ENCODE measurements around the gene EIF1AD. TPM values are rescaled to one million over a fixed set of nuclear protein-coding genes. Genes with fewer than 3 reads are reported as not detected.

EIF1AD gene
- total RNA-seq, 1 experiment from 2014 or later: 64.6 TPM

GRCh38 chr11:65977621-65978390 lies 24.2 kb downstream of the EIF1AD start:
- Histone ChIP-seq H3K27ac (ENCODE audit: low read length) (no peak overlapping the region), H3K27me3 (ENCODE audit: control insufficient read depth, insufficient read depth, low read length) (no peaks in the 10 kb centered on the region), H3K9me3 (ENCODE audit: control insufficient read depth, insufficient read depth, low read depth, low read length) (no peaks in the 10 kb centered on the region), H3K36me3 (ENCODE audit: control insufficient read depth, insufficient read depth, low read length) (peaks cover 5% of the 10 kb centered on the region), H3K4me1 (ENCODE audit: control insufficient read depth, insufficient read depth, low read length) (no peaks in the 10 kb centered on the region), H3K4me3 (ENCODE audit: low read depth in 2 of 2, low read length in 2 of 2) (no peak overlapping the region)
- BruUV-seq (replicated peaks): no TSS peak
- ChIA-PET POLR2A (interaction anchor here (0.8 kb wide), 1 partner anchor 77 kb away, joined by 4 read pairs; the partner anchor contains the start of gene FOSL1), CTCF (no interaction called here)
- DNase-seq (ENCODE audit: low read depth, low spot score) (no peak), ATAC-seq (peak; percentile 20; the same call in 1 of the 2 replicates)
- in situ Hi-C loops (cut with HindIII; ENCODE audit: low pct_unique_long_range_greater_than_20kb, low sequenced_read_pairs): no loop called here
- TF ChIP-seq, protein P1, sequence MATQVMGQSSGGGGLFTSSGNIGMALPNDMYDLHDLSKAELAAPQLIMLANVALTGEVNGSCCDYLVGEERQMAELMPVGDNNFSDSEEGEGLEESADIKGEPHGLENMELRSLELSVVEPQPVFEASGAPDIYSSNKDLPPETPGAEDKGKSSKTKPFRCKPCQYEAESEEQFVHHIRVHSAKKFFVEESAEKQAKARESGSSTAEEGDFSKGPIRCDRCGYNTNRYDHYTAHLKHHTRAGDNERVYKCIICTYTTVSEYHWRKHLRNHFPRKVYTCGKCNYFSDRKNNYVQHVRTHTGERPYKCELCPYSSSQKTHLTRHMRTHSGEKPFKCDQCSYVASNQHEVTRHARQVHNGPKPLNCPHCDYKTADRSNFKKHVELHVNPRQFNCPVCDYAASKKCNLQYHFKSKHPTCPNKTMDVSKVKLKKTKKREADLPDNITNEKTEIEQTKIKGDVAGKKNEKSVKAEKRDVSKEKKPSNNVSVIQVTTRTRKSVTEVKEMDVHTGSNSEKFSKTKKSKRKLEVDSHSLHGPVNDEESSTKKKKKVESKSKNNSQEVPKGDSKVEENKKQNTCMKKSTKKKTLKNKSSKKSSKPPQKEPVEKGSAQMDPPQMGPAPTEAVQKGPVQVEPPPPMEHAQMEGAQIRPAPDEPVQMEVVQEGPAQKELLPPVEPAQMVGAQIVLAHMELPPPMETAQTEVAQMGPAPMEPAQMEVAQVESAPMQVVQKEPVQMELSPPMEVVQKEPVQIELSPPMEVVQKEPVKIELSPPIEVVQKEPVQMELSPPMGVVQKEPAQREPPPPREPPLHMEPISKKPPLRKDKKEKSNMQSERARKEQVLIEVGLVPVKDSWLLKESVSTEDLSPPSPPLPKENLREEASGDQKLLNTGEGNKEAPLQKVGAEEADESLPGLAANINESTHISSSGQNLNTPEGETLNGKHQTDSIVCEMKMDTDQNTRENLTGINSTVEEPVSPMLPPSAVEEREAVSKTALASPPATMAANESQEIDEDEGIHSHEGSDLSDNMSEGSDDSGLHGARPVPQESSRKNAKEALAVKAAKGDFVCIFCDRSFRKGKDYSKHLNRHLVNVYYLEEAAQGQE (IDR thresholded peaks at IDR 0.05; ENCODE audit: insufficient read depth in 1 of 2, low read depth in 2 of 2, low read length in 1 of 2): no peak
- TF ChIP-seq POLR2AphosphoS5 (IDR thresholded peaks at IDR 0.05; ENCODE audit: low read depth, low read length): no peak
- TF ChIP-seq SIN3A (IDR thresholded peaks at IDR 0.05; ENCODE audit: borderline replicate concordance, insufficient read depth, low read depth, low read length): no peak
- no peak for TF ChIP-seq TCF7L2 (IDR thresholded peaks at IDR 0.05; ENCODE audit: low read depth, low read length)
- no peak for TF ChIP-seq CTCF (IDR thresholded peaks at IDR 0.05)
- intact Hi-C loops (cut with micrococcal nuclease; ENCODE audit: unreplicated experiment): no loop called here

DNA sequence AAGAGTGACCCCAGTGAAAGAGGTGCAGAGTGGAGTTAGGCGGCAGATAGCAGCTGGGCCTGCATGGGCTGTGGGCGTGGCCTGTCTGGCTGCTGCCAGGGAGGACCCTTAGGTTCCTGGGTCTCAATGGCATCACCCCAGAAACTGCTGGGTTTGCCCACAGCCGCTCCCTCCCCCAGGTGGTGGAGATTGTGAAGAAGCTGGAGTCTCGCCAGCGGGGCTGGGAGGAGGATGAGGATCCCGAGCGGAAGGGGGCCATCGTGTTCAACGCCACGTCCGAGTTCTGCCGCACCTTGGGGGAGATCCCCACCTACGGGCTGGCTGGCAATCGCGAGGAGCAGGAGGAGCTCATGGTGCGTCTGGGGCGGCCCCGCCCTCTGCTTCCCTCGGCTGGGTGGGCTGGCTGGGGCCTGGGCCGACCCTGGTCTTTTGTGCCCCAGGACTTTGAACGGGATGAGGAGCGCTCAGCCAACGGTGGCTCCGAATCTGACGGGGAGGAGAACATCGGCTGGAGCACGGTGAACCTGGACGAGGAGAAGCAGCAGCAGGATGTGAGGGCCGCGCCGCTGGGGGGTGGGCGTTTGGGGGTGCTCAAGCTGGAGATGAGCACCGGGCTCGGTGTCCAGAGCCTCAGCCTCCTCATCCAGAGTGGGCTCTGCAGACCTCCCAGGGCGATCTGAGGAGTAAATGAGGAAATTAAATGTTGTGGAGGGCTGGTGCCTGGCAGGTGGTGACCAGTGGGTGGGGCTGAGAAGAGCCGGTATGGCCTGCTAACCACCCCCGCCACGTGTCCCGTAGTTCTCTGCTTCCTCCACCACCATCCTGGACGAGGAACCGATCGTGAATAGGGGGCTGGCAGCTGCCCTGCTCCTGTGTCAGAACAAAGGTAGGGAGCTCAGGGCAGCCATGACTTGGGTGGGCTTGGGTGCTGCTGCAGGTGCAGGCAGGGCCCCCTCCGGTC lies 25.5 kb downstream of the EIF1AD start:
- no peak overlapping the region for H3K4me3 ChIP-seq (ENCODE audit: low read depth in 2 of 2, low read length in 2 of 2)
- ChIA-PET CTCF (no interaction called here), POLR2A (interaction anchor here (0.7 to 0.8 kb wide), 2 partner anchors 10 to 76 kb away, joined by 3 to 4 read pairs; partner anchors contain the start of gene FOSL1)
- ATAC-seq: peak; percentile 22; the same call in 1 of the 2 replicates
- no peaks in the 10 kb centered on the region for H3K27me3 ChIP-seq (ENCODE audit: control insufficient read depth, insufficient read depth, low read length)
- in situ Hi-C loops (cut with HindIII; ENCODE audit: low pct_unique_long_range_greater_than_20kb, low sequenced_read_pairs) (no loop called here), intact Hi-C loops (cut with micrococcal nuclease; ENCODE audit: unreplicated experiment) (no loop called here)
- H3K27ac ChIP-seq (ENCODE audit: low read length): no peak overlapping the region
- TF ChIP-seq SIN3A (IDR thresholded peaks at IDR 0.05; ENCODE audit: borderline replicate concordance, insufficient read depth, low read depth, low read length) (no peak), CTCF (IDR thresholded peaks at IDR 0.05) (no peak), TCF7L2 (IDR thresholded peaks at IDR 0.05; ENCODE audit: low read depth, low read length) (no peak), POLR2AphosphoS5 (IDR thresholded peaks at IDR 0.05; ENCODE audit: low read depth, low read length) (no peak; the same call in 1 of the 2 replicates)
- TF ChIP-seq, protein P1 (IDR thresholded peaks at IDR 0.05; ENCODE audit: insufficient read depth in 1 of 2, low read depth in 2 of 2, low read length in 1 of 2): no peak
- no peaks in the 10 kb centered on the region for H3K4me1 ChIP-seq (ENCODE audit: control insufficient read depth, insufficient read depth, low read length)
- no peaks in the 10 kb centered on the region for H3K9me3 ChIP-seq (ENCODE audit: control insufficient read depth, insufficient read depth, low read depth, low read length)
- peaks cover 5% of the 10 kb centered on the region for H3K36me3 ChIP-seq (ENCODE audit: control insufficient read depth, insufficient read depth, low read length)
- BruUV-seq (replicated peaks): no TSS peak
- no peak for DNase-seq (ENCODE audit: low read depth, low spot score)
